Measurements from ENCODE around the gene CLTC. TPM values are rescaled to one million over a fixed set of nuclear protein-coding genes. Genes with fewer than 3 reads are reported as not detected.

CLTC gene
- total and polyA plus RNA-seq, 2 of the 8 experiments (the other 6 are each of a cell fraction or from before 2014, with no cell fraction given), result 175 to 283 TPM

DNA sequence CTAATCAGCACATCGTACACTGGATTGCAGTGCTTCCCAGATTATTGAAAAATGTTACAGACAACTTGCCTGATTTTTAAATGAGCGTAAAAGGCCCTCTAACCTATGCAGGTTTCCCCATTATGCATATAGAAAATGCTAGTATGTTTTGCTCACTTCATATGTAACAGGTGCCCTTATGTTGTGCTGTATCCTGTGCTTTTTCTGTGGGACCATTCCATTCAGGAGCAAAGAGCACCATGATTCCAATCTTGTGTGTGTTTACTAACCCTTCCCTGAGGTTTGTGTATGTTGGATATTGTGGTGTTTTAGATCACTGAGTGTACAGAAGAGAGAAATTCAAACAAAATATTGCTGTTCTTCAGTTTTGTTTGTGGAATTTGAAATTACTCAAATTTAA lies 74.6 kb downstream of the CLTC start:
- no peak overlapping the region for H3K27ac ChIP-seq (ENCODE audit: low read depth, low read length)
- H2BK15ac ChIP-seq (ENCODE audit: low read length), result no peak overlapping the region
- H2BK20ac ChIP-seq (ENCODE audit: low read length), result no peak overlapping the region
- no peak overlapping the region for H3K56ac ChIP-seq (replicated peaks; ENCODE audit: insufficient read length, low read depth, low read length)
- no peaks in the 10 kb centered on the region for H3K4me1 ChIP-seq (replicated peaks in 1 of 4; ENCODE audit: control insufficient read depth in 3 of 4, insufficient read depth in 4 of 4, low read length in 3 of 4)
- no peaks in the 10 kb centered on the region for H3K23me2 ChIP-seq (ENCODE audit: low read depth, low read length)
- ChIA-PET POLR2A (ENCODE audit: partially characterized antibody) (interaction anchor here (0.7 to 1.9 kb wide), 2 partner anchors 10 to 75 kb away, joined by 3 to 5 read pairs; no protein-coding TSS in a partner anchor), CTCF (ENCODE audit: partially characterized antibody) (no interaction called here)
- no peak overlapping the region for H2AFZ ChIP-seq (ENCODE audit: low read length)
- no peaks in the 10 kb centered on the region for H3K27me3 ChIP-seq (replicated peaks in 1 of 4; ENCODE audit: control insufficient read depth in 3 of 4, extremely low read depth in 1 of 4, insufficient read depth in 3 of 4, low read length in 3 of 4)
- H3K9ac ChIP-seq (replicated peaks in 1 of 4; ENCODE audit: extremely low read depth in 1 of 4, low read depth in 3 of 4, low read length in 3 of 4), result no peak overlapping the region
- no peak overlapping the region for H2AK5ac ChIP-seq (ENCODE audit: low read depth, low read length)
- H3K14ac ChIP-seq (ENCODE audit: insufficient read length), result no peak overlapping the region
- H3K79me2 ChIP-seq (ENCODE audit: control insufficient read depth in 1 of 2, insufficient read depth in 2 of 2, low read length in 2 of 2), result peaks cover 9 to 50% of the 10 kb centered on the region in 2 experiments; a peak in 3 of 4 replicates
- no peak overlapping the region for H2BK120ac ChIP-seq (replicated peaks; ENCODE audit: low read depth, low read length)
- no peak overlapping the region for H3K18ac ChIP-seq (ENCODE audit: extremely low read depth, low read length)
- H3K79me1 ChIP-seq (ENCODE audit: low read depth, low read length), result peaks cover 6% of the 10 kb centered on the region; the same call in 1 of the 2 replicates
- FAIRE-seq (no peak), DNase-seq (ENCODE audit: low read depth in 1 of 2, low spot score in 2 of 2) (no peak)
- no peak overlapping the region for H3K4ac ChIP-seq (replicated peaks; ENCODE audit: insufficient read length, low read depth, low read length)
- H2BK5ac ChIP-seq (ENCODE audit: low read depth, low read length), result no peak overlapping the region
- no peaks in the 10 kb centered on the region for H3K9me3 ChIP-seq (ENCODE audit: insufficient read depth in 2 of 2, low read depth in 1 of 2, low read length in 1 of 2)
- H3K4me3 ChIP-seq (ENCODE audit: extremely low read depth in 1 of 4, insufficient read depth in 2 of 4, low read depth in 3 of 4, low read length in 4 of 4), result no peak overlapping the region
- peaks cover 14 to 25% of the 10 kb centered on the region in 2 experiments for H4K20me1 ChIP-seq (replicated peaks in 1 of 2; ENCODE audit: control insufficient read depth in 1 of 2, insufficient read depth in 2 of 2, low read length in 2 of 2)
- 86% methylated on average over 2 of the region's 2 CpGs; no CpG with 5 or more reads in 1 of the 2 experiments for WGBS, 2 experiments (ENCODE audit: extremely low coverage in 1 of 2, insufficient coverage in 1 of 2, insufficient read length in 1 of 2, insufficient replicate concordance in 2 of 2, low coverage in 1 of 2, low lambda C conversion rate in 2 of 2, missing lambda C conversion rate in 1 of 2)
- no peak overlapping the region for H4K5ac ChIP-seq (ENCODE audit: insufficient read length, low read depth, low read length)
- no peak overlapping the region for H2BK12ac ChIP-seq (ENCODE audit: low read depth, low read length)
- H4K91ac ChIP-seq (replicated peaks; ENCODE audit: insufficient read length, low read length), result no peak overlapping the region
- peaks cover 22 to 93% (median 65%) of the 10 kb centered on the region in 4 experiments for H3K36me3 ChIP-seq (ENCODE audit: control insufficient read depth in 2 of 4, insufficient read depth in 4 of 4, low read length in 3 of 4)
- H3K23ac ChIP-seq (ENCODE audit: insufficient read length), result no peak overlapping the region
- H4K8ac ChIP-seq (ENCODE audit: extremely low read depth, insufficient read depth, low read length), result no peak overlapping the region
- no peak overlapping the region for H3K4me2 ChIP-seq (ENCODE audit: insufficient read depth in 1 of 2, low read depth in 2 of 2, low read length in 2 of 2)
- TF ChIP-seq, protein P1, sequence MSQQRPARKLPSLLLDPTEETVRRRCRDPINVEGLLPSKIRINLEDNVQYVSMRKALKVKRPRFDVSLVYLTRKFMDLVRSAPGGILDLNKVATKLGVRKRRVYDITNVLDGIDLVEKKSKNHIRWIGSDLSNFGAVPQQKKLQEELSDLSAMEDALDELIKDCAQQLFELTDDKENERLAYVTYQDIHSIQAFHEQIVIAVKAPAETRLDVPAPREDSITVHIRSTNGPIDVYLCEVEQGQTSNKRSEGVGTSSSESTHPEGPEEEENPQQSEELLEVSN (IDR thresholded peaks at IDR 0.05), result no peak
- TF ChIP-seq, protein P2, sequence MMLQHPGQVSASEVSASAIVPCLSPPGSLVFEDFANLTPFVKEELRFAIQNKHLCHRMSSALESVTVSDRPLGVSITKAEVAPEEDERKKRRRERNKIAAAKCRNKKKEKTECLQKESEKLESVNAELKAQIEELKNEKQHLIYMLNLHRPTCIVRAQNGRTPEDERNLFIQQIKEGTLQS (IDR thresholded peaks at IDR 0.05; ENCODE audit: insufficient read depth, low read depth, low read length), result no peak
- no peak for TF ChIP-seq YY1 (IDR thresholded peaks at IDR 0.05; ENCODE audit: low read depth, low read length)
- no peak for TF ChIP-seq PHF8 (conservative IDR thresholded peaks at IDR 0.05; ENCODE audit: low read depth, low read length)
- no peak for TF ChIP-seq TAF7 (optimal IDR thresholded peaks at IDR 0.05; ENCODE audit: borderline replicate concordance, low read depth, low read length)
- no peak for TF ChIP-seq CHD2 (IDR thresholded peaks at IDR 0.05; ENCODE audit: low read length)
- TF ChIP-seq, protein P3, sequence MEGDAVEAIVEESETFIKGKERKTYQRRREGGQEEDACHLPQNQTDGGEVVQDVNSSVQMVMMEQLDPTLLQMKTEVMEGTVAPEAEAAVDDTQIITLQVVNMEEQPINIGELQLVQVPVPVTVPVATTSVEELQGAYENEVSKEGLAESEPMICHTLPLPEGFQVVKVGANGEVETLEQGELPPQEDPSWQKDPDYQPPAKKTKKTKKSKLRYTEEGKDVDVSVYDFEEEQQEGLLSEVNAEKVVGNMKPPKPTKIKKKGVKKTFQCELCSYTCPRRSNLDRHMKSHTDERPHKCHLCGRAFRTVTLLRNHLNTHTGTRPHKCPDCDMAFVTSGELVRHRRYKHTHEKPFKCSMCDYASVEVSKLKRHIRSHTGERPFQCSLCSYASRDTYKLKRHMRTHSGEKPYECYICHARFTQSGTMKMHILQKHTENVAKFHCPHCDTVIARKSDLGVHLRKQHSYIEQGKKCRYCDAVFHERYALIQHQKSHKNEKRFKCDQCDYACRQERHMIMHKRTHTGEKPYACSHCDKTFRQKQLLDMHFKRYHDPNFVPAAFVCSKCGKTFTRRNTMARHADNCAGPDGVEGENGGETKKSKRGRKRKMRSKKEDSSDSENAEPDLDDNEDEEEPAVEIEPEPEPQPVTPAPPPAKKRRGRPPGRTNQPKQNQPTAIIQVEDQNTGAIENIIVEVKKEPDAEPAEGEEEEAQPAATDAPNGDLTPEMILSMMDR (IDR thresholded peaks at IDR 0.05; ENCODE audit: control extremely low read depth in 1 of 3, insufficient read depth in 1 of 3, low read depth in 1 of 3, low read length in 3 of 3), result no peak
- TF ChIP-seq RXRA (IDR thresholded peaks at IDR 0.05; ENCODE audit: insufficient read depth, low read depth, low read length), result no peak
- no peak for TF ChIP-seq KDM5A (IDR thresholded peaks at IDR 0.05; ENCODE audit: low read length)
- no peak for TF ChIP-seq CTBP2 (IDR thresholded peaks at IDR 0.05; ENCODE audit: borderline replicate concordance, insufficient read depth, insufficient read length, low read length)

All from H1 (cell line).